Activated naive CD8-positive, alpha-beta T cell (primary cell): ENCODE data around the gene GRB10.
"Not testable (repeated sequence)": the region's sequence is repeated elsewhere in the genome, so short reads cannot be mapped to it uniquely, and the experiment has no call there.

Experiments
- H3K27ac Mint-ChIP-seq: one replicate; pipeline ENCODE4 v1.8.0; 2021; ENCODE audit warnings: mixed read lengths
- H3K27me3 Mint-ChIP-seq: one replicate; pipeline ENCODE4 v1.8.0; 2021; ENCODE audit warnings: mixed read lengths
- H3K36me3 Mint-ChIP-seq: one replicate; pipeline ENCODE4 v1.8.0; 2021; ENCODE audit warnings: mixed read lengths
- H3K4me1 Mint-ChIP-seq: one replicate; pipeline ENCODE4 v1.8.0; 2021; ENCODE audit warnings: low read depth, mixed read lengths
- H3K4me3 Mint-ChIP-seq: one replicate; pipeline ENCODE4 v1.8.0; 2021; ENCODE audit warnings: mild to moderate bottlenecking, mixed read lengths
- H3K9me3 Mint-ChIP-seq: one replicate; pipeline ENCODE4 v1.8.0; 2021; ENCODE audit warnings: low read depth, mixed read lengths

Gene GRB10

GRCh38 chr7:50590535-50590934, 192.2 kb downstream of the GRB10 start:
- H3K27ac Mint-ChIP-seq, result no peak overlapping the region
- H3K36me3 Mint-ChIP-seq, result no peaks in the 10 kb centered on the region
- no peaks in the 10 kb centered on the region for H3K9me3 Mint-ChIP-seq
- H3K4me3 Mint-ChIP-seq, result no peak overlapping the region
- H3K4me1 Mint-ChIP-seq, result peaks cover 13% of the 10 kb centered on the region
- peaks cover 2% of the 10 kb centered on the region for H3K27me3 Mint-ChIP-seq

GRCh38 chr7:50589364-50589763, 193.3 kb downstream of the GRB10 start:
- H3K4me3 Mint-ChIP-seq, result no peak overlapping the region
- H3K36me3 Mint-ChIP-seq, result no peaks in the 10 kb centered on the region
- H3K27me3 Mint-ChIP-seq, result peaks cover 2% of the 10 kb centered on the region
- H3K27ac Mint-ChIP-seq, result no peak overlapping the region
- H3K9me3 Mint-ChIP-seq, result no peaks in the 10 kb centered on the region
- peaks cover 2% of the 10 kb centered on the region for H3K4me1 Mint-ChIP-seq

- Mint-ChIP-seq H3K36me3 (no peaks in the 10 kb centered on the region), H3K4me3 (no peak overlapping the region), H3K27me3 (peaks cover 2% of the 10 kb centered on the region), H3K9me3 (peaks cover 2% of the 10 kb centered on the region), H3K27ac (no peak overlapping the region), H3K4me1 (no peaks in the 10 kb centered on the region)
Observed at GRCh38 chr7:50588937-50589336, 193.8 kb downstream of the GRB10 start.

GRCh38 chr7:50587737-50588136, 195.0 kb downstream of the GRB10 start:
- Mint-ChIP-seq H3K36me3 (peaks cover 3% of the 10 kb centered on the region), H3K27me3 (peaks cover 2% of the 10 kb centered on the region), H3K27ac (no peak overlapping the region), H3K9me3 (peaks cover 12% of the 10 kb centered on the region), H3K4me1 (no peaks in the 10 kb centered on the region), H3K4me3 (no peak overlapping the region)

GRCh38 chr7:50584793-50585408, 197.8 kb downstream of the GRB10 start:
- no peak overlapping the region for H3K4me3 Mint-ChIP-seq
- no peaks in the 10 kb centered on the region for H3K27me3 Mint-ChIP-seq
- peaks cover 6% of the 10 kb centered on the region for H3K36me3 Mint-ChIP-seq
- H3K4me1 Mint-ChIP-seq, result no peaks in the 10 kb centered on the region
- no peak overlapping the region for H3K27ac Mint-ChIP-seq
- peaks cover 12% of the 10 kb centered on the region for H3K9me3 Mint-ChIP-seq

- Mint-ChIP-seq H3K4me1 (no peaks in the 10 kb centered on the region), H3K4me3 (no peak overlapping the region), H3K27me3 (no peaks in the 10 kb centered on the region), H3K36me3 (peaks cover 6% of the 10 kb centered on the region), H3K9me3 (peaks cover 12% of the 10 kb centered on the region), H3K27ac (no peak overlapping the region)
Observed at GRCh38 chr7:50584386-50584785, 198.3 kb downstream of the GRB10 start.

- not testable (repeated sequence) for H3K4me3 Mint-ChIP-seq, H3K4me1 Mint-ChIP-seq
Observed at GRCh38 chr7:50583295-50583694, 199.4 kb downstream of the GRB10 start.

GRCh38 chr7:50582271-50582670, 200.4 kb downstream of the GRB10 start:
- not testable (repeated sequence) for H3K4me3 Mint-ChIP-seq, H3K27me3 Mint-ChIP-seq, H3K27ac Mint-ChIP-seq, H3K4me1 Mint-ChIP-seq
- Mint-ChIP-seq H3K9me3 (peaks cover 12% of the 10 kb centered on the region), H3K36me3 (peaks cover 10% of the 10 kb centered on the region)

More at GRCh38 chr7:50583295-50583694, 199.4 kb downstream of the GRB10 start:
- H3K27ac Mint-ChIP-seq, H3K27me3 Mint-ChIP-seq, H3K36me3 Mint-ChIP-seq: not testable (repeated sequence)
- peaks cover 12% of the 10 kb centered on the region for H3K9me3 Mint-ChIP-seq

GRCh38 chr7:50580666-50581065, 202.0 kb downstream of the GRB10 start:
- not testable (repeated sequence) for H3K4me3 Mint-ChIP-seq, H3K4me1 Mint-ChIP-seq, H3K27me3 Mint-ChIP-seq, H3K27ac Mint-ChIP-seq
- Mint-ChIP-seq H3K36me3 (peaks cover 10% of the 10 kb centered on the region), H3K9me3 (peaks cover 12% of the 10 kb centered on the region)

GRCh38 chr7:50580057-50580456, 202.6 kb downstream of the GRB10 start:
- Mint-ChIP-seq H3K4me3 (no peak overlapping the region), H3K27me3 (peaks cover 1% of the 10 kb centered on the region), H3K36me3 (peaks cover 14% of the 10 kb centered on the region), H3K4me1 (no peaks in the 10 kb centered on the region), H3K27ac (no peak overlapping the region), H3K9me3 (peaks cover 12% of the 10 kb centered on the region)

GRCh38 chr7:50578105-50578504, 204.6 kb downstream of the GRB10 start:
- H3K9me3 Mint-ChIP-seq, H3K4me3 Mint-ChIP-seq, H3K4me1 Mint-ChIP-seq, H3K27ac Mint-ChIP-seq, H3K27me3 Mint-ChIP-seq: not testable (repeated sequence)
- peaks cover 12% of the 10 kb centered on the region for H3K36me3 Mint-ChIP-seq

- no peaks in the 10 kb centered on the region for H3K9me3 Mint-ChIP-seq
- no peaks in the 10 kb centered on the region for H3K4me1 Mint-ChIP-seq
- H3K27me3 Mint-ChIP-seq, result peaks cover 1% of the 10 kb centered on the region
- no peak overlapping the region for H3K27ac Mint-ChIP-seq
- H3K36me3 Mint-ChIP-seq, result peaks cover 12% of the 10 kb centered on the region
- H3K4me3 Mint-ChIP-seq, result no peak overlapping the region
Observed at GRCh38 chr7:50577569-50577968, 205.1 kb downstream of the GRB10 start.

- H3K36me3 Mint-ChIP-seq, H3K27ac Mint-ChIP-seq, H3K9me3 Mint-ChIP-seq, H3K27me3 Mint-ChIP-seq, H3K4me3 Mint-ChIP-seq, H3K4me1 Mint-ChIP-seq: not testable (repeated sequence)
Observed at GRCh38 chr7:50576388-50576787, 206.3 kb downstream of the GRB10 start.

- H3K36me3 Mint-ChIP-seq, result no peaks in the 10 kb centered on the region
- H3K27ac Mint-ChIP-seq, result no peak overlapping the region
- H3K27me3 Mint-ChIP-seq, result peaks cover 2% of the 10 kb centered on the region
- H3K9me3 Mint-ChIP-seq, result no peaks in the 10 kb centered on the region
- H3K4me3 Mint-ChIP-seq, result no peak overlapping the region
- no peaks in the 10 kb centered on the region for H3K4me1 Mint-ChIP-seq
Observed at GRCh38 chr7:50567715-50568261, 214.9 kb downstream of the GRB10 start.

GRCh38 chr7:50565977-50566376, 216.7 kb downstream of the GRB10 start:
- no peaks in the 10 kb centered on the region for H3K36me3 Mint-ChIP-seq
- H3K27ac Mint-ChIP-seq, result no peak overlapping the region
- H3K9me3 Mint-ChIP-seq, result no peaks in the 10 kb centered on the region
- no peaks in the 10 kb centered on the region for H3K4me1 Mint-ChIP-seq
- H3K4me3 Mint-ChIP-seq, result no peak overlapping the region
- H3K27me3 Mint-ChIP-seq, result peaks cover 2% of the 10 kb centered on the region

GRCh38 chr7:50565559-50565916, 217.2 kb downstream of the GRB10 start:
- Mint-ChIP-seq H3K27ac (no peak overlapping the region), H3K9me3 (no peaks in the 10 kb centered on the region), H3K36me3 (no peaks in the 10 kb centered on the region), H3K4me1 (no peaks in the 10 kb centered on the region), H3K4me3 (no peak overlapping the region), H3K27me3 (peaks cover 1% of the 10 kb centered on the region)
